ENCODE results near the gene CLEC2L.

Gene CLEC2L

GRCh38 chr7:139523199-139523941, at the start of gene CLEC2L:
Gene CLEC2L (plus strand): TSS chr7:139523685. CDS start chr7:139523928, 243 bp downstream.
- no peak for DNase-seq (ENCODE audit: low spot score)

GRCh38 chr7:139476139-139476538, 47.3 kb upstream of the CLEC2L start:
- no peak for DNase-seq (ENCODE audit: low spot score)

DNA sequence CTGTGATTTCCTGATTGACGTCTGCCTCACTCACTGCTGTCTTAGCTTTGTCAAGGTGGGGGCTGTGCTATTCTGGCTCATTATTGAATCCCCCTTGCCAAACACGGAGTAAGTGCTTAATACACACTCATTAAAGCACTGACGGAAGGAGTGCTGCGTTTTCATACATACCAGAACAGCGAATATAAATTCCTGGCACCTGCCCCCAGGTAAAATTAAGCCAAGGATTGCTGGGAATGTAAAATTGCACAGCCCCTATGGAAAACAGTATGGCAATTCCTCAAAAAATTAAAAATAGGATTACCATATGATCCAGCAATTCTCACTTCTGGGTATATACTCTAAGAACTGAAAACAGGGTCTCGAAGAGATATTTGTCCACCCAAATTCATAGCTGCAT, 46.6 kb upstream of the CLEC2L start:
- no peak for DNase-seq (ENCODE audit: low spot score)

GRCh38 chr7:139479620-139480019, 43.9 kb upstream of the CLEC2L start:
- DNase-seq (ENCODE audit: low spot score), result no peak

GRCh38 chr7:139481364-139481763, 42.1 kb upstream of the CLEC2L start:
- no peak for DNase-seq (ENCODE audit: low spot score)

DNA sequence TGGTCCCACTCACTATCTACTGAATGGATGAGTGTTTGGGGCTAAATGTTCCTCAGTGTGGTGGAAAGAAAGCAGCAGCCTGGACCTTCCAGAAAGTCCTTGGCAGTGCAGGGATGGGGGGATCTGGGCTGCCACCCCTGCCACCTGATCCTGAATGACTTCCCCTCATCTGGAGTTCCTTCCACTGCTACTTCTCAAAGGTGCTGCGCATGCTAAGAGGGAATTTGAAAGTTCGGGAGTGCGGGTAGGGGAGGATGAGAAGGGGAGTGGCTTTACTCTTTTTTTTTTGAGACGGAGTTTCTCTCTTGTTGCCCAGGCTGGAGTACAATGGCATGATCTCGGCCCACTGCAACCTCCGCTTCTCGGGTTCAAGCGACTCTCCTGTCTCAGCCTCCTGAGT, 41.4 kb upstream of the CLEC2L start:
- no peak for DNase-seq (ENCODE audit: low spot score)

GRCh38 chr7:139482662-139483466, 40.6 kb upstream of the CLEC2L start:
- no peak for DNase-seq (ENCODE audit: low spot score)

- DNase-seq (ENCODE audit: low spot score), result no peak
These were observed 36.0 kb upstream of the CLEC2L start for GRCh38 chr7:139487366-139488080.

- no peak for DNase-seq (ENCODE audit: low spot score)
These were observed 34.7 kb upstream of the CLEC2L start for GRCh38 chr7:139488810-139489209.

- no peak for DNase-seq (ENCODE audit: low spot score)
These were observed 33.4 kb upstream of the CLEC2L start for GRCh38 chr7:139490130-139490529.

GRCh38 chr7:139492293-139492692, 31.2 kb upstream of the CLEC2L start:
- DNase-seq (ENCODE audit: low spot score), result no peak

DNA sequence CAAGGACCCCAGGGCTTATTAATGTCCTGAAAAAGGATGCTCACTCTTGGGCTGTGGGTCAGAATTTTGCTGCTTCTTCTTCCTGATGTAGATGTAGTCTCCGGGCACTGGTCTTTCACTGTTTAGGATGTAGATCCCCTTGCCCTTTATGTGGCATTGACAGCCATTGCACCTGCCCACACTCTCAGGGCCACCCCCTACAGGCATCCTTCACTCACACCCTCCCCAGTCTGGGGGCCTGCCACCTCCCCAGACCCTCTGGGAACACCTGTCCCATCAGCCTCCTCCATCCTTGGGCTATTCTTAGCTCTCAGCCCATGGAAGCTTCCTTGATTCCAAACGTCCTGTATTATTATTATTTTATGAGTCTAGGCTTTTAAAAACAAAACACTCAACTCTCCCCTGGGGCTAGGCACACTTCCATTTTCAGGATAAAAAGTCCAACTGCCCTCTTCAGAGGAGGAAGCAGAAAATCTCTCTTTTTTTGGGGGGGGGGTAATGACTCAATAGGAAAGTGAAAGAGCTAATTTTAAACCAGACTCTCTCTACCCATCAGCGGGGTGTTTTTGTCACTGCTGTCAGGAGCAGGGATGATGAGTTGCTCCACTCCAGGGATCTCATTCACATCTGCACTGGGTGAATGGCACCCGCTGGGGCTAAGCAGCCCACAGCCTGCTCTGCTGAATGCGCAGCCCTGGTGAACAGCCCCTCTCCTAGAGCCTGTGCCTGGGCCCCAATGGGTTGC, 28.5 kb upstream of the CLEC2L start:
- no peak for DNase-seq (ENCODE audit: low spot score)

DNA sequence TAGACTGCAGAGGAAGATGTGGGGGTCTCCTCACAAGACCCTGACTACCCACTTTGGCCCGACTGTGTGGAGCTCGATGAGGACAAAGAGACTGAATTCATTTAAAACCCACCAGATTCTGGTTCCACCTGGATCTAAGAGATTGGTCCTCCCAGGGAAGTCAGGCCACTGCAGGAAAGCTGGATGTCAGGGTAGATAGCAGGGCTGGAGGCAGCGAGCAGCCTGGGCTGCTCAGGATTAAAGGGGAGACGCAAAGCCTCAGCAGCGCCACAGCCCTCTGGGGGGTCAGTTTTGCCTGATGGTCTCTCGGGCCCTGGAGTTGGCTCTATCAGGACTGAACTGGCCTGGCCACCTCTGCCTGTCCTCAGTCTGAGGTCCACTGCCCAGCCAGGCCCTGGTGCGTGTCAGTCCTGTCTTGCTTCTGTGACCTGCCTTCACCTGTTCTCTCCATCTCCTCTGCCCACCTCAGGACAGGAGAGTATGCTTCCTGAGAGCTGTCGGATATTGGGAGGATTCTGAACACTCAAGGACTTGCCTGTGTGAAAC, 27.8 kb upstream of the CLEC2L start:
- no peak for DNase-seq (ENCODE audit: low spot score)

- DNase-seq (ENCODE audit: low spot score), result no peak
These were observed 27.0 kb upstream of the CLEC2L start for GRCh38 chr7:139496528-139496927.

- DNase-seq (ENCODE audit: low spot score), result no peak
These were observed 22.7 kb upstream of the CLEC2L start for GRCh38 chr7:139500770-139501138.

GRCh38 chr7:139502226-139502625, 21.3 kb upstream of the CLEC2L start:
- DNase-seq (ENCODE audit: low spot score), result no peak

DNA sequence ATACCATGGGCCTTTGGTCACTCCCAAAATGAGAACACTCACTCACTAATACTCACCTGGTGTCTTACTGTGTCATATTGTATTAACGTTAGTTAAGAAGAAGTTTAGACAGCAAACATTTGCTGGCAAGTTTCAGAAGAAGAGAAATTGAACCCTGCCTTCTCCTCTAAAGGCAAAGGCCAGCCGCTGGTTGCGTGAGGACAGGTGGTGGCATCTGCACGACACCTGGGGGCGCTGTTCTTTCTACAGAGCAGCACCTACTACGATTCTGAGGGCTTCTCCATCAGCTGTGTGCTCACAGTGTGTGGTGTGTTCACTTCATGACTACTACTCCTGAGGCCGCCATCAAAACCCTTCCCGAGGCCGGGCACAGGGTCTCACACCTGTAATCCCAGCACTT, 17.9 kb upstream of the CLEC2L start:
- DNase-seq (ENCODE audit: low spot score), result no peak

GRCh38 chr7:139509535-139509934, 13.9 kb upstream of the CLEC2L start:
- DNase-seq (ENCODE audit: low spot score), result no peak

GRCh38 chr7:139511315-139511714, 12.2 kb upstream of the CLEC2L start:
- DNase-seq (ENCODE audit: low spot score), result no peak

GRCh38 chr7:139515266-139515665, 8.2 kb upstream of the CLEC2L start:
- DNase-seq (ENCODE audit: low spot score), result no peak

DNA sequence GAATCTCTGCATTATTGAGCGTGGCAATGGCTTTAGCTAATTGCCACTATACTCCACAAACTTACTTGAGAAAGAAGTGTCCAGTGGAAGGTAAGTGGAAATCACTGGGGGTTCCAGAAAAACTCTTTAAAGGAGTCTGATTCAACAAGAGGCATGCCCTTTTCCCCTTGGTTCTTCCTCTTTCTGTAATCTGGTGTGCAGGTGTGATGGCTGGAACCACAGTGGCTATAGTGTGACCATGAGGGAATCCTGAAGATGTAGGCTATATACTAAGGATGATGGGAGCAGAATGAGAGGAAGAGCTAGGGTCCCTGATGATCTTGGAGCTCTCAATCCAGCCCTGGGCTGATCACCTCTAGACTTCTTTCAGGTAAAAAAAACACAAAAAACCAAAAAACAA, 2.0 kb upstream of the CLEC2L start:
- no peak for DNase-seq (ENCODE audit: low spot score)

- no peak for DNase-seq (ENCODE audit: low spot score)
These were observed 671 bp upstream of the CLEC2L start for GRCh38 chr7:139522830-139523198.

All from hematopoietic multipotent progenitor cell treated with erythropoietin and hydrocortisone succinate and interleukin-3 and kit ligand, for 17 days (in vitro differentiated cells).